ENCODE results near the gene TNIK.
"Not testable (repeated sequence)": the region's sequence is repeated elsewhere in the genome, so short reads cannot be mapped to it uniquely, and the experiment has no call there.

The TNIK gene

DNA sequence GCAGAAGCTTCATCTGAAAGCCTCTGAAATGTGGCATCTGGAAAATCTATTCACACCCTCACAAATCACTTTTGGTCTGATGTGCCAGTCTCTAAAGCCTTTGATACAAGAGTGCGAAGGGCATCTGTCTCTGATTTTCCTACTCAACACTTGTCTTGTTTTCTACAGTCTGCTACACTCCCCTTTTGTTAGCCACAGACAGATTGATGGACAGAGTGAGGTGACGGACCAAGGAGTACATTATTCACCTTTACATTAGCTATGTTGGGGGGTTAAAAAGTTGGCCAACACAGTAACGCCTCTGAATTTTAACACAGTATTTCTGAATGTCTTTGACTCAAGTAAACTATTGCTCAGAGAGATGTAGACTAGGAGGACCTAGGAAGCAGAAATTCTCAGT is 63.1 kb downstream of the TNIK start:
- no peak overlapping the region for H3K27ac Mint-ChIP-seq
- no peaks in the 10 kb centered on the region for H3K27me3 Mint-ChIP-seq
- H3K4me1 Mint-ChIP-seq = peaks cover 73% of the 10 kb centered on the region
- H3K9me3 Mint-ChIP-seq = no peaks in the 10 kb centered on the region
- H3K4me3 Mint-ChIP-seq = no peak overlapping the region
- peaks cover 18% of the 10 kb centered on the region for H3K36me3 Mint-ChIP-seq

DNA sequence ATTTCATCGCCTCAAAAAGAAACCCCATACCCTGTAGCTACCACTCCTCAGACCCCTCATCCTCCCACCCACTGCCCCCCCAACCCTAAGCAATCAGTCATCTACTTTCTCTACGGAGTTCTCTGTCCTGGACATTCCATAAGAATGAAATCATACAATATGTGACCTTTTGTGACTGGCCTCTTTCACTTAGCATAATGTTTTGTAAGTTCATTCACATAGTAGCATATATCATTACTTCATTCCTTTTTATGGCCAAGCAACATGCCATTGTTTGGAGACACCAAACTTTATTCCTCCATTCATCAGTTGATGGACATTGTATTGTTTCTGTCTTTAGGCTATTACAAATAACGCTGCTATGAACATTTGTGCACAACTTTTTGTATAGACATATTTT is 64.2 kb downstream of the TNIK start:
- H3K27me3 Mint-ChIP-seq = no peaks in the 10 kb centered on the region
- peaks cover 8% of the 10 kb centered on the region for H3K9me3 Mint-ChIP-seq
- no peak overlapping the region for H3K4me3 Mint-ChIP-seq
- no peak overlapping the region for H3K27ac Mint-ChIP-seq
- H3K36me3 Mint-ChIP-seq = peaks cover 25% of the 10 kb centered on the region
- peaks cover 70% of the 10 kb centered on the region for H3K4me1 Mint-ChIP-seq

- Mint-ChIP-seq H3K4me1 (peaks cover 74% of the 10 kb centered on the region), H3K27ac (peak overlapping the region; percentile 52)
These were observed 67.0 kb downstream of the TNIK start for GRCh38 chr3:171393032-171393744.

DNA sequence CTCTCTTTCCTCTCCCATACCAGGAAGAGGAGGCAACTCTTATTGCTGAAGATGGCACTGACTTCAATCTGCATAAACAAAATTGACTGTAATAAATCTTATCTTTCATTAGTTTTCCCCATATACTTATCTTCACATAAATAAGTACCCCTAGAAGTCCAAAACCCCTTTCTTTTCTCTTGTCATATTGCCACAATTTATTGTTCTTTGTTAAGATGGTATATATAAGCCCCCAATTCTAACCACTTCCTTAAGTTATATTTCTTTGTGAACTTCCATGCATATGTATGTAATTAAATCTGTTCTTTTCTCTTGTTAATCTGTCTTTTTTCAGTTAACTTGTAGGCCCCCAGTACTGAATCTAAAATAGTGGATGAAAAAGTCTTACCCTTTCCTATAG is 68.8 kb downstream of the TNIK start:
- Mint-ChIP-seq H3K4me3 (no peak overlapping the region), H3K27me3 (no peaks in the 10 kb centered on the region), H3K9me3 (peaks cover 13% of the 10 kb centered on the region), H3K27ac (no peak overlapping the region), H3K4me1 (peaks cover 74% of the 10 kb centered on the region), H3K36me3 (peaks cover 24% of the 10 kb centered on the region)

More at GRCh38 chr3:171393032-171393744, 67.0 kb downstream of the TNIK start:
- Mint-ChIP-seq H3K4me3 (no peak overlapping the region), H3K36me3 (peaks cover 26% of the 10 kb centered on the region), H3K27me3 (no peaks in the 10 kb centered on the region), H3K9me3 (peaks cover 13% of the 10 kb centered on the region)

DNA sequence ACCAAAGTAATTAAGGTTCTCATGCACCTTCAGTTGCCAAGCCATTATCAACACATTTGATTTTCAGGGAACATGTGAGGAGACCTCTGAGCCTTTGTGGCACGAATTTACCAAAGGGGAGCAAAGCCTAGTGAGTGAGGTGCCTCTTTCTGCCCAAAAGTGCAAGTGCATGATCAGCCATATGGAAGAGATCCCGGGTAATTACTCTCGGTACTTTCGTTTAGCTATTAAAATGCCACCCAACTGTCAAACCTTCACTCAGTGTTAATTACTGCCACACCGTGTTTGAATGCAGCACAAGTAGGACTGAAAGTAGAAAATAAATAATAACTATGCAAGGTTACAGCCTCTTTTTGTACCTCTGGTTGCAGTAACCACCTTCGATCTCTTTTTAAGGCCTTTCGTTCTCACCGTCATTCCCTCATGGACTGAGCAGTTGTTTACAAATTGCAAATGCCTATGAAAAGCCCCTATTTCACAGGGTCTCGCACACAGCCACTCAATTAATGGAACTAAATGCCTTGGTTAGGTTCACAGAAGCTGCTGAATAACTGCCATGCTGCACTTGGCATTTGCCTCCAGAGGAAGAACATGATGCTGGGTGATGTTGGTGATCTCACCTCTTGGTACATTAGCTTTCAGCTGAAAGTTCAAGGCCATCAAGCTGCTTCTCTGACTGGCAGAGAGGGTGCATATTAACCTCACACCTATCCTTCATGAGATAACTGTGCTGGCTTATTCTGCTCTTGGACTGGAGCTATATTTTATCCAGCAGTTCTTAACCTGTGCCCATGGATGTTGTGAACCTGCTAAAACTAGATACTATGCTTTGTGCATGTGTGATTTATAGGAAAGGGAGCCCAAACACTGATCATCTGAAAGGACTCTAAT is 69.9 kb downstream of the TNIK start:
- no peak overlapping the region for H3K4me3 Mint-ChIP-seq
- peaks cover 13% of the 10 kb centered on the region for H3K9me3 Mint-ChIP-seq
- H3K27me3 Mint-ChIP-seq = no peaks in the 10 kb centered on the region
- H3K36me3 Mint-ChIP-seq = peaks cover 24% of the 10 kb centered on the region
- H3K27ac Mint-ChIP-seq = no peak overlapping the region
- H3K4me1 Mint-ChIP-seq = peaks cover 75% of the 10 kb centered on the region

DNA sequence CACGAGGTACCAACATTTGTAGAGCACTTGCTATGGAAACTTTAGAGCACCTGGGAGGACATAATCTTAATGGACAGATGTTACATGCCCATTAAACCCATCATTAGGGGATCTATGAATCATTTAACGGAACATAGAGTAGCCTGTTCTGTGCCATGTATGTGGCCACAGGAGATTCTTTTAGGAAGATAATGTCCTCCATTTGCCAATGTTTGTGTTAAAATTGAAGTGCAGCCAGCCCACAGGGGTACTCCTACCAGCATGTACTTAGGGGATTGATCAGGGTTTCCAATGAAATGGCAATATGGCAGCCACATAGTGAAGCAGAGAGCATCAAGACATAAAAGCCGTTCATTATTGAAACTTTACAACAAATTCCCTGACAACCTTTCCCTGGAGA is 70.7 kb downstream of the TNIK start:
- H3K9me3 Mint-ChIP-seq = peaks cover 13% of the 10 kb centered on the region
- H3K4me1 Mint-ChIP-seq = peaks cover 75% of the 10 kb centered on the region
- no peak overlapping the region for H3K27ac Mint-ChIP-seq
- no peak overlapping the region for H3K4me3 Mint-ChIP-seq
- H3K36me3 Mint-ChIP-seq = peaks cover 20% of the 10 kb centered on the region
- no peaks in the 10 kb centered on the region for H3K27me3 Mint-ChIP-seq

- Mint-ChIP-seq H3K9me3 (peaks cover 13% of the 10 kb centered on the region), H3K4me3 (no peak overlapping the region), H3K27ac (no peak overlapping the region), H3K4me1 (peaks cover 77% of the 10 kb centered on the region), H3K27me3 (no peaks in the 10 kb centered on the region), H3K36me3 (peaks cover 17% of the 10 kb centered on the region)
These were observed 71.7 kb downstream of the TNIK start for GRCh38 chr3:171388527-171388926.

DNA sequence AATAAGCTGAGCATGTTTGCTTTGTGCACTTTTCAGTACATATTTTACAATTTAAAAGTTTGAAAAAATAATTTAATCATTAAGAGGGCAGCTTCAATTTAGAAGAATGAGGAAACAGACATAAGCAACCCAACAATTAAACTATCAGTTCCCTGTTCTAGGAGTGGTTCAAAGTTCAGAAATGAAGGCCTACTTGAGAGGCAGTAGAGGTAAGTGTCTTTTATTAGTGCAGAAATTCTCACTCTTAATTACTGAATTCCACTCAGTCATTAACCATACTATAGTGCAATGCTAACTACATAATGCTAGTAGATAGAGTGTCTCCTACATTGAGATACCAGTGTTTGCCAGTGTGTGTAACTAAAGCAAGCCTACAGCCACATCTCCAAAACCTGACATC is 73.1 kb downstream of the TNIK start:
- peaks cover 13% of the 10 kb centered on the region for H3K9me3 Mint-ChIP-seq
- no peaks in the 10 kb centered on the region for H3K27me3 Mint-ChIP-seq
- H3K36me3 Mint-ChIP-seq = peaks cover 14% of the 10 kb centered on the region
- H3K27ac Mint-ChIP-seq = no peak overlapping the region
- no peak overlapping the region for H3K4me3 Mint-ChIP-seq
- peaks cover 81% of the 10 kb centered on the region for H3K4me1 Mint-ChIP-seq

DNA sequence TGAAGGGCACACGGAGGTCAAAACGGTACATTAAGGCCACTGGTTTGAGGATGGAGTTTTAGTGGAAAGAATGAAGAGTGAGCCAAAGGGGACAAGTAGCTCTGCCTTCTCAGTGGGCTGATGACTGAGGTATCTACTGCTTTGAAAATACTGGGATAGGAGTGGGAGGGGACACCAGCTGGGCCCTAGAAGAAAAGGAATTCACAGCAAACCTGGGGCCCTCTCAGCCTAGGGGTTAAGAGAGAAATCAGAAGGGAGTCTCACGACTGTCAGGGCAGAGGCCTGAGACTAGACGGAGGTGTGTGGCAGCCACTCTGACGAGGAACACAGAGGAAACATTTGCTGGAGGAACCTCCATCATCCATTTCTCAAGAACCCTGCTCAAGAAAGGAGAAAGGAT is 75.1 kb downstream of the TNIK start:
- H3K9me3 Mint-ChIP-seq = peaks cover 4% of the 10 kb centered on the region
- no peaks in the 10 kb centered on the region for H3K27me3 Mint-ChIP-seq
- peak overlapping the region; percentile 37 for H3K27ac Mint-ChIP-seq
- H3K4me1 Mint-ChIP-seq = peaks cover 85% of the 10 kb centered on the region
- H3K36me3 Mint-ChIP-seq = peaks cover 2% of the 10 kb centered on the region
- no peak overlapping the region for H3K4me3 Mint-ChIP-seq

GRCh38 chr3:171384101-171384891 is 75.9 kb downstream of the TNIK start:
- Mint-ChIP-seq H3K9me3 (no peaks in the 10 kb centered on the region), H3K36me3 (peaks cover 2% of the 10 kb centered on the region), H3K4me1 (peaks cover 84% of the 10 kb centered on the region), H3K4me3 (no peak overlapping the region), H3K27ac (no peak overlapping the region), H3K27me3 (no peaks in the 10 kb centered on the region)

- H3K27ac Mint-ChIP-seq = peak overlapping the region; percentile 2
- H3K27me3 Mint-ChIP-seq = no peaks in the 10 kb centered on the region
- no peaks in the 10 kb centered on the region for H3K9me3 Mint-ChIP-seq
- H3K4me1 Mint-ChIP-seq = peaks cover 81% of the 10 kb centered on the region
- peaks cover 2% of the 10 kb centered on the region for H3K36me3 Mint-ChIP-seq
- no peak overlapping the region for H3K4me3 Mint-ChIP-seq
These were observed 76.8 kb downstream of the TNIK start for GRCh38 chr3:171383206-171384018.

GRCh38 chr3:171382347-171382746 is 77.9 kb downstream of the TNIK start:
- not testable (repeated sequence) for H3K27ac Mint-ChIP-seq, H3K36me3 Mint-ChIP-seq, H3K4me3 Mint-ChIP-seq, H3K27me3 Mint-ChIP-seq, H3K9me3 Mint-ChIP-seq
- H3K4me1 Mint-ChIP-seq = peaks cover 80% of the 10 kb centered on the region

- H3K27me3 Mint-ChIP-seq = no peaks in the 10 kb centered on the region
- no peak overlapping the region for H3K27ac Mint-ChIP-seq
- H3K4me3 Mint-ChIP-seq = no peak overlapping the region
- peaks cover 77% of the 10 kb centered on the region for H3K4me1 Mint-ChIP-seq
- H3K9me3 Mint-ChIP-seq = no peaks in the 10 kb centered on the region
- no peaks in the 10 kb centered on the region for H3K36me3 Mint-ChIP-seq
These were observed 79.3 kb downstream of the TNIK start for GRCh38 chr3:171380711-171381425.

GRCh38 chr3:171379961-171380483 is 80.2 kb downstream of the TNIK start:
- no peaks in the 10 kb centered on the region for H3K9me3 Mint-ChIP-seq
- no peak overlapping the region for H3K4me3 Mint-ChIP-seq
- peaks cover 69% of the 10 kb centered on the region for H3K4me1 Mint-ChIP-seq
- no peak overlapping the region for H3K27ac Mint-ChIP-seq
- H3K36me3 Mint-ChIP-seq = no peaks in the 10 kb centered on the region
- no peaks in the 10 kb centered on the region for H3K27me3 Mint-ChIP-seq

Measured in activated naive CD4-positive, alpha-beta T cell treated with anti-CD3 and anti-CD28 coated beads, Interleukin-2, amount 50 U/mL, for 24 hours (primary cell).